HG02571 (cell line): Measurements from ENCODE around the gene CAMTA1.

Experiments
- ATAC-seq: cut with Tn5 transposase; IDR thresholded peaks from one replicate; pipeline ENCODE4 v1.9.1; 2021; ENCODE audit warnings: mild to moderate bottlenecking, moderate library complexity; ENCODE audit not compliant: unreplicated experiment

CAMTA1 gene

GRCh38 chr1:7670334-7671145 is 885.3 kb downstream of the CAMTA1 start:
- no peak for ATAC-seq

DNA sequence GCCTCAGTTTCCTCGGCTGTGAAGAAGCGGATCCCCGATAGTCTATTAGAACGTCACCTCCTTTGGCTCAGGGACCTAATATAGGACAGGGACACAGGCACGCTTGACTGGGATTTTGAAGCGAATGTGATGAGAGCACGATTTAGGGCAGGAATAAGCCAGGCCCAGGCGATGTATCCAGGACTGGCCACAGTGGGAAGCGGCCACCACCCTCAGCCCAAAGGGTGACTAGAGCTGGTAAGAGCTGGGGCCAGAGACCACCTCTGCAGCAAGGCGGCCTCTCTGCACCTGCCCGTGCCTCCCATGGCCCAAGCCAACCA is 885.9 kb downstream of the CAMTA1 start:
- no peak for ATAC-seq

- no peak for ATAC-seq
Observed at GRCh38 chr1:7671676-7672075, 886.4 kb downstream of the CAMTA1 start.

DNA sequence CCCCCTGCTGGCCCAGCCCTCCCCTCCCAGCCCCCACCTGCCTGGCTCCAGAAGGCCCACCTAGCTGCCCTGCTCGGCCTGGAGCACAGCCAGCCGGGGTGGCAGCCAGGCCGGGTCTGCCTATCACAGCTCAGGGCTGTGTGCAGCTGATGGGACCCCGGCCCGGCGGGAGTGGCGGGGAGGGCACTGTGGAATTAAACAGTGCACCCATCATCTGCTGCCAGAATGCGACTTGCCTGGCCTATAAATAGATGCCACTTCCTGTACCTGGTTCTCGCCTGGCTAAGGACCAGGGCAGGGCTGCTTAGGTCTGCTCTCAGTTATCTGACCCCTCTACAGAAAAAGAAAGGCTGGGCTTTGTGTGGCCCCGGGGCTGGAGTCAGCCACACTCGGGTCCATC is 887.6 kb downstream of the CAMTA1 start:
- ATAC-seq: no peak

- no peak for ATAC-seq
Observed at GRCh38 chr1:7674972-7675371, 889.7 kb downstream of the CAMTA1 start.

GRCh38 chr1:7675431-7676273 is 890.4 kb downstream of the CAMTA1 start:
- ATAC-seq: no peak

DNA sequence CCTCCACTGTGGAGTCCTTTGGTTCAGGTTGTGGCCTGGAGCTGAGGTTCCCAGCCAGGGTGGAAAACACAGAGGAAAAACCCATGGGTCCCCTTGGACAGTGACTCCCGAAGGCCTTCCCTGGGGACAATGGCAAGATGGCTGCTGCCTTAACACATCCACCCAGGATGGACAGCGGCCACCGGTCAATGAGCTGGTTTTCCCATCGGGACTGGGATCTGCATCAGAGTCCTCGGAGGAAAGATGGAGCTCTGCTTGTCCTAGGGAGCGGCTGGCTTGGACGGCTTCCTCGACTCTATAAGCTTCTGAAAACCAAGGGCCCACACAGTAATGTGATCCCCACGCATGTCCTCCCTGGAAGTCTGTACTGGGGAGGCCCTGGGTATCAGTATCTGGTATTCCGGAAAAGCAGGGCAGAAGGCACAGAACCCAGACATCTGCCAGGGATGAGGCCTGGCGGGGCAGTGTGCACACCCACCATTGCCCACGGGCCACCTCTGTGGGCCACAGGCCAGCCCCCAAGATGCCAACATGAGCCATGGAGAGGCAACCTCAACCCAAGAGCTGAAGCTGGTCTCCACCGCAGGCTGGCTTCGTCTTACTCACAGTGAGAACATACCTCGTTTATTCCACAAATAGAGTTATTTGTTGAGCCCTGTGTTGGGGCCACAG is 891.2 kb downstream of the CAMTA1 start:
- no peak for ATAC-seq

DNA sequence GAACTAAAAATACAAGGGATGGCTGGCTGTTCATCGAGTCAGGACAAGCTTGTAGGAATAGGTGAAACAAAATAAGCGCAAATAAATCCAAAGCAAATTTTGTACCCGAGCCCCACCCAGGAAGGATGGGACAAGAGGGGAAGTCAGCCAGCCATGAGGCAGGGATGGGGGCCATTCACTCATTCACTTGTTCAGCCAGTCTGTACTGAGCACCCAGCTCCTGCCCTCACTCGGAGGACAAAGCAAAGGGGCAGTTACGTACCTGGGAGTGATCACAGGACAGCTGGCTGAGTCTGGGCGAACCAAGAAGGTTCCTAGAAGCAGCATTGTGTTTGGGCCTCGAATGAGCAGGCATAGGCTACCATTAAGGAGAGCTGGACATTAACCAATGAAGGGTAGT is 891.9 kb downstream of the CAMTA1 start:
- no peak for ATAC-seq

DNA sequence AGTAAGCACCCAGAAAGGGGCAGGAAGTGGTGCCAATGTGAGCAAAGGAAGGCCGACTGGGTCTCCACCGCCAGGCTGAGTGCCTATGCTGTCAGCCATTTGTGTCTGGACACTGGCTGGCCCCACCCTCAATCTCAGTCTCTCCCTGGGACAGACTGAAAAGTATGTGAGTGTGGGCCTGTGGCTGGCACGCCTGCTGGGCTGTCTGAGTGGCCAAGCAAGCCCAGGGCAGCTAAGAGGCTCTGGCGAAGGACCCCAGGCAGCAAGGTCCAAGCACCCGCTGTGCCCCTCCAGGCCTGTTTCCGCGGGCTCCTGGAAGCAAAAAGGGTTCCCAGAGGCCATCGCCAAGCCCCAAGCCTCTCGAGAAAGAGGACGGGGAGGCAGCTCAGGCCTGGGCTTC is 892.6 kb downstream of the CAMTA1 start:
- ATAC-seq: no peak

DNA sequence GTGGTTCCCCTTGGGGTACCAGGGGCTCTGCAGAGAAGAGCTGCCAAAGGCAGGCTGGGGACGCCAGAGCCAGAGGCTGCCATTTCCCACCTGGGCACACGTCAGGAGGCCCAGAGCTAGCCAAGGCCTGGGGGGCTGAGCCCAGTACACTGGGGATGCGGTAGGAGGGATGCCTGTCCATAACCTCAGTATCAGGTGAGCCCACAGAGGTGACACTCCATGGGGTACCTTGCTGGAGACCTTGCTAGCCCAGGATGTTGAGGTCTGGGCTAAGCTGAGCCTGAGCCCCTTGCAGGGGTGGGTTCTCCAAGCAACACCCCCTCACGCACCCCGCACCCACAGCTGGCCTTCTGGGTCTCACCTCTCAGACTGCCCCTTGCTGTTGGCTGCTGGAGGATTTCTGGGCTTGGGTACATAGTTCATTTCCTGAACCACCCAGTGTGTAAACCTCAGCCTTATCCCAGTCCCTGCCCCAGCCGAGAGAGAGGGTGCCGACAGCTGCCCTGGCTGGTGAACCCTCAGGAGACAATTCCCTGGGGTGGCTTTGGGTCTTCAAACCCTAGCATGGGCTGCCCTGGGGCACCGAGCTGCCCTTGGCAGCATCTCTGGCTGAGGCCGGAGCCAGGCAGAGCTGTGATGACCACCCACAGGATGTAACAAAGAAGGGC is 893.4 kb downstream of the CAMTA1 start:
- ATAC-seq: no peak

- ATAC-seq: no peak
Observed at GRCh38 chr1:7679159-7679872, 894.1 kb downstream of the CAMTA1 start.

- ATAC-seq: no peak
Observed at GRCh38 chr1:7679873-7680206, 894.6 kb downstream of the CAMTA1 start.

- no peak for ATAC-seq
Observed at GRCh38 chr1:7680207-7680954, 895.1 kb downstream of the CAMTA1 start.

DNA sequence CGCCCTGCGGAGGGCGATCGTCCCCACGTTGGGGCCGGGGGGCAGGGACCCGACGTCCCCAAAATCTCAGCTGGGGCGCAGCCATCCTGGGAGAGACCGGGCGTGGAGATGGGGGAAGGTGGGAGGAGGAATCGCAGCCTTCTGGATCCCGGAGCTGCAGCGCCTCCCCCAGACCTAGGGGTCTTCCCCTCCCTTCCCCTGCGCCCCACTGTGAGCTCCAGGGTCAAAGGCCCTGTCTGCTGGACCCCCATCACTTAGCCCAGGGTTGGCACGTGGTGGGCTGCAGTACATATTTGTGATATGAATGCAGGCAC is 895.7 kb downstream of the CAMTA1 start:
- ATAC-seq: no peak

- ATAC-seq: no peak
Observed at GRCh38 chr1:7681401-7681800, 896.1 kb downstream of the CAMTA1 start.

GRCh38 chr1:7683521-7683920 is 898.3 kb downstream of the CAMTA1 start:
- ATAC-seq: no peak

- ATAC-seq: no peak
Observed at GRCh38 chr1:7684132-7684531, 898.9 kb downstream of the CAMTA1 start.

DNA sequence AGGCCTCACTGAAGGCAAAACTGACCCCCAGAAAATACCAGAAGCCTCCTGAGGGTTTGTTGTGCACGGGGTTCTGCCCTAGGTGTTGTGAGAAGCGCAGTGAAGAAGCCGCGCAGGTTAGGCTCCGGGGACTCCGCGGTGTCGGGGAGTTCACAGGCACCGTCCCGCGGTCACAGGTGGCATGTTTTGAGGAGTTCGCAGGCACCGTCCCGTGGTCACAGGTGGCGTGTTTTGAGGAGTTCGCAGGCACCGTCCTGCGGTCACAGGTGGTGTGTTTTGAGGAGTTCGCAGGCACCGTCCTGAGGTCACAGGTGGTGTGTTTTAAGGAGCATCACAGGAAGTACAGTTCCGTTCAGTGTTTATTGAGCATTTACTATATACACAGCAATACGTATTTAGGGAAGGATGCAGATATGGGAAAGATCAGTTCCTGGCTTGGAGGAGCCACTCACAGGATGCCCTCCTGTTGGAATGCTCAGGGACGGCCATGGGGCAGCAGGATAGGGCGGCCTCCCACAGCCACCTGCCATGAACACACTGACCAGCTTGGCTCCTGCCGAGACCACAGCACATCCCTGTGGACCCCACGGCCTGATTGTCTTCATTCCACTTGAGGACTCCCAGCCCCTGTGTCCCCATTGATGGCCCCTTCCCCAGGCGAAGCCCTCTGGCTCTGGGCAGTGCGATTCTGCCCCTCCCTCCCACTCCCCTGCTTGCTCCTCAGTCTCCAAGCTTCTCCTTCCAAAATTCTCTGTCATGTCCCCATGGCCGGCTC is 899.8 kb downstream of the CAMTA1 start:
- ATAC-seq: no peak

GRCh38 chr1:7686301-7686850 is 901.1 kb downstream of the CAMTA1 start:
- ATAC-seq: no peak
